ENCODE data around the gene PDSS2. TPM values are rescaled to one million over a fixed set of nuclear protein-coding genes. Genes with fewer than 3 reads are reported as not detected.
A peak's percentile ranks its signal among the peaks of the same experiment; 100 is the strongest.

Gene PDSS2
- total RNA-seq, 1 experiment from 2014 or later, result 12.1 TPM

DNA sequence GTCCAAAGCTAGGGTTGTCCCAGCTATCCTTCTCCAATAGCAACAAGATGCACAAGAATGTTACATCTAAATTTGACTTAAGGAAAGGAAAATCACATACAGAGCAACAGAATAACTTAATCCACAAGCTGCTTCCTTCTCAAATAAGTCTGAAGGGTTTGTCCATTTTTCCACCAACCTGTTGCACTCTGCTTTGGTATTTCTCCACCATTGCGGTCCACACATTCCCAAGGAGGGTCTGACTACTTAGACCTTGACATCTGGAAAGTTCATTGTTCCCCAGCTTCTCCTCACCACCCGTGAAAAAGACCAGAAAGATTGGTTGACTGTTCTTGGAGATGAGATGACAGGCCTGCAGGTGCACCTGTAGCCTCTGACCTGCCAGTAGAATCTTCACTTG is 72.5 kb downstream of the PDSS2 start:
- Mint-ChIP-seq H3K27ac (peak overlapping the region in 1 of 3 experiments; percentile 68; a peak in 1 of 7 replicates), H3K4me3 (no peak overlapping the region), H3K36me3 (ENCODE audit: insufficient read depth in 1 of 3, low read depth in 3 of 3) (no peaks in the 10 kb centered on the region), H3K4me1 (peaks cover 4% of the 10 kb centered on the region in 2 experiments), H3K9me3 (no peaks in the 10 kb centered on the region), H3K27me3 (ENCODE audit: low read depth) (no peaks in the 10 kb centered on the region)
- H3K9ac ChIP-seq (ENCODE audit: extremely low read depth, insufficient read length, low read length), result no peak overlapping the region
- H2AFZ ChIP-seq (ENCODE audit: low read length), result no peak overlapping the region
- H3K79me2 ChIP-seq (ENCODE audit: insufficient read depth, low read length), result no peaks in the 10 kb centered on the region
- H3K18ac ChIP-seq (ENCODE audit: insufficient read length, low read depth, low read length), result no peak overlapping the region
- H4K20me1 ChIP-seq (ENCODE audit: control insufficient read depth, insufficient read depth, insufficient read length), result no peaks in the 10 kb centered on the region
- H3K23me2 ChIP-seq (ENCODE audit: insufficient read length, low read depth, low read length, poor library complexity, severe bottlenecking), result no peaks in the 10 kb centered on the region
- H3K4me1 ChIP-seq (ENCODE audit: insufficient read depth, low read length), result no peaks in the 10 kb centered on the region
- H2BK20ac ChIP-seq (ENCODE audit: low read depth, low read length, poor library complexity, severe bottlenecking), result no peak overlapping the region
- no peak overlapping the region for H2AK5ac ChIP-seq (ENCODE audit: insufficient read length, low read length)
- H3K14ac ChIP-seq (ENCODE audit: insufficient read depth, low read length), result no peak overlapping the region
- H3K27me3 ChIP-seq (ENCODE audit: insufficient read depth, low read length), result no peaks in the 10 kb centered on the region
- TF ChIP-seq, protein P1, sequence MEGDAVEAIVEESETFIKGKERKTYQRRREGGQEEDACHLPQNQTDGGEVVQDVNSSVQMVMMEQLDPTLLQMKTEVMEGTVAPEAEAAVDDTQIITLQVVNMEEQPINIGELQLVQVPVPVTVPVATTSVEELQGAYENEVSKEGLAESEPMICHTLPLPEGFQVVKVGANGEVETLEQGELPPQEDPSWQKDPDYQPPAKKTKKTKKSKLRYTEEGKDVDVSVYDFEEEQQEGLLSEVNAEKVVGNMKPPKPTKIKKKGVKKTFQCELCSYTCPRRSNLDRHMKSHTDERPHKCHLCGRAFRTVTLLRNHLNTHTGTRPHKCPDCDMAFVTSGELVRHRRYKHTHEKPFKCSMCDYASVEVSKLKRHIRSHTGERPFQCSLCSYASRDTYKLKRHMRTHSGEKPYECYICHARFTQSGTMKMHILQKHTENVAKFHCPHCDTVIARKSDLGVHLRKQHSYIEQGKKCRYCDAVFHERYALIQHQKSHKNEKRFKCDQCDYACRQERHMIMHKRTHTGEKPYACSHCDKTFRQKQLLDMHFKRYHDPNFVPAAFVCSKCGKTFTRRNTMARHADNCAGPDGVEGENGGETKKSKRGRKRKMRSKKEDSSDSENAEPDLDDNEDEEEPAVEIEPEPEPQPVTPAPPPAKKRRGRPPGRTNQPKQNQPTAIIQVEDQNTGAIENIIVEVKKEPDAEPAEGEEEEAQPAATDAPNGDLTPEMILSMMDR (conservative IDR thresholded peaks at IDR 0.05), result no peak
- H2BK5ac ChIP-seq (ENCODE audit: insufficient read length, low read length), result no peak overlapping the region
- H2BK15ac ChIP-seq (ENCODE audit: low read depth, low read length), result no peak overlapping the region
- H3K23ac ChIP-seq (ENCODE audit: insufficient read length, low read depth, low read length), result no peak overlapping the region
- no peaks in the 10 kb centered on the region for H3K79me1 ChIP-seq (ENCODE audit: insufficient read depth, low read depth, low read length, poor library complexity, severe bottlenecking)
- H3K4me2 ChIP-seq (ENCODE audit: insufficient read depth, insufficient read length, low read length), result no peak overlapping the region
- no peak for DNase-seq
- H4K5ac ChIP-seq (ENCODE audit: insufficient read length, low read depth, low read length), result no peak overlapping the region
- H3T11ph ChIP-seq (ENCODE audit: low read length), result no peak overlapping the region
- H4K8ac ChIP-seq (replicated peaks; ENCODE audit: insufficient read length, low read depth, low read length), result no peak overlapping the region
- H3K27ac ChIP-seq (ENCODE audit: insufficient read length, low read depth, low read length), result no peak overlapping the region
- H4K91ac ChIP-seq (ENCODE audit: insufficient read length, low read depth, low read length), result no peak overlapping the region
- WGBS (ENCODE audit: extremely low coverage, insufficient read length, low lambda C conversion rate), result no CpG with 5 or more reads among the region's 2 CpGs
- no peak overlapping the region for H2BK12ac ChIP-seq (ENCODE audit: insufficient read length, low read depth, low read length)
- no peak overlapping the region for H3K4ac ChIP-seq (ENCODE audit: low read depth, low read length)
- H3K9me3 ChIP-seq (ENCODE audit: control insufficient read depth, low read depth, low read length), result no peaks in the 10 kb centered on the region
- no peak overlapping the region for H3K56ac ChIP-seq (ENCODE audit: insufficient read length, low read depth, low read length)
- no peak overlapping the region for H2BK120ac ChIP-seq (ENCODE audit: low read depth, low read length, poor library complexity, severe bottlenecking)
